ENCODE data around the gene P4HA2.

DNA sequence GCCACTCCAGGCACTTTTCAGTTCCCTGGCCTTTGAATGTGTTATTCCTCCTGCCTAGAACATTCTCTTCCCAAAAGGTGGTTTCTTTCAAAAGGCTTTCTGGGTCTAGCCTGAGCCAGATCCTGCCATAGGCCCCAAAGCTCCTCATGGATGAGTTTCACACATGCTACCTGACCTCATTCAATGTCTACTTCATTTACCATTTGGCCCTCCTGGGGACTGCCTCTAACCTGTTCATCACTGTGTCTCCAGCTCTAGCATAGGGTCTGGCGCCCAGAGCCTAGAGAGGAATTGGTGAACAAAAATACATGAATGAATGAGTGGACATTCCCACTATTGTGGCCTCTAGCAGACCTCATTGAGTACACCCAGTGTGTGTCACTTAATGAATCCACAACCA lies 5.4 kb upstream of the P4HA2 start:
- TF ChIP-seq, protein P1, sequence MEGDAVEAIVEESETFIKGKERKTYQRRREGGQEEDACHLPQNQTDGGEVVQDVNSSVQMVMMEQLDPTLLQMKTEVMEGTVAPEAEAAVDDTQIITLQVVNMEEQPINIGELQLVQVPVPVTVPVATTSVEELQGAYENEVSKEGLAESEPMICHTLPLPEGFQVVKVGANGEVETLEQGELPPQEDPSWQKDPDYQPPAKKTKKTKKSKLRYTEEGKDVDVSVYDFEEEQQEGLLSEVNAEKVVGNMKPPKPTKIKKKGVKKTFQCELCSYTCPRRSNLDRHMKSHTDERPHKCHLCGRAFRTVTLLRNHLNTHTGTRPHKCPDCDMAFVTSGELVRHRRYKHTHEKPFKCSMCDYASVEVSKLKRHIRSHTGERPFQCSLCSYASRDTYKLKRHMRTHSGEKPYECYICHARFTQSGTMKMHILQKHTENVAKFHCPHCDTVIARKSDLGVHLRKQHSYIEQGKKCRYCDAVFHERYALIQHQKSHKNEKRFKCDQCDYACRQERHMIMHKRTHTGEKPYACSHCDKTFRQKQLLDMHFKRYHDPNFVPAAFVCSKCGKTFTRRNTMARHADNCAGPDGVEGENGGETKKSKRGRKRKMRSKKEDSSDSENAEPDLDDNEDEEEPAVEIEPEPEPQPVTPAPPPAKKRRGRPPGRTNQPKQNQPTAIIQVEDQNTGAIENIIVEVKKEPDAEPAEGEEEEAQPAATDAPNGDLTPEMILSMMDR (conservative IDR thresholded peaks at IDR 0.05; ENCODE audit: low read depth, low read length): no peak
- TF ChIP-seq EZH2 (IDR thresholded peaks at IDR 0.05; ENCODE audit: low read length, unreplicated experiment): no peak
- TF ChIP-seq EZH2phosphoT487 (IDR thresholded peaks at IDR 0.05; ENCODE audit: borderline replicate concordance, low read length): no peak
